Tibial nerve (tissue), 4 donors: ENCODE measurements around the gene SNAP91. TPM values are rescaled to one million over a fixed set of nuclear protein-coding genes. Genes with fewer than 3 reads are reported as not detected.

Experiments
- DNase-seq, 2 donors: peaks; one replicate each; pipeline ENCODE4 v3.0.0-alpha.2; 2019; ENCODE audit warnings: low spot score in 2 of 2
- H3K27ac ChIP-seq, 4 donors: fragments of 200-600 bp; sonication (generic) in 3 of 4; one replicate each; pipeline ENCODE4 v1.5.1; 2017 to 2019; ENCODE audit warnings: mild to moderate bottlenecking in 1 of 4
- H3K27me3 ChIP-seq, 2 donors: fragments of 200-600 bp; sonication (generic) in 1 of 2; one replicate each; pipeline versions ENCODE4 v1.5.1 to v1.6.0; 2017 to 2019
- H3K36me3 ChIP-seq, 3 donors: fragments of 200-600 bp; sonication (generic); one replicate each; pipeline ENCODE4 v1.5.1; 2018 to 2019
- H3K4me1 ChIP-seq, 4 donors: fragments of 200-600 bp; sonication (generic) in 3 of 4; one replicate each; pipeline ENCODE4 v1.5.1; 2017 to 2019
- H3K4me3 ChIP-seq, 4 donors: fragments of 200-600 bp; sonication (generic) in 3 of 4; one replicate each; pipeline ENCODE4 v1.5.1; 2017 to 2019; ENCODE audit warnings: mild to moderate bottlenecking in 1 of 4, moderate library complexity in 1 of 4
- H3K9me3 ChIP-seq, 4 donors: fragments of 200-600 bp; sonication (generic) in 3 of 4; one replicate each; pipeline ENCODE4 v1.5.1; 2017 to 2019
- CTCF ChIP-seq, 5 experiments: fragments of 200-600 bp in 3 of 5; fragments of 450-650 bp in 2 of 5; sonication (generic) in 3 of 5; IDR thresholded peaks; one replicate each; pipeline ENCODE4 v1.5.1; 2016 to 2019; ENCODE audit warnings: antibody characterized with exemption in 5 of 5, mild to moderate bottlenecking in 3 of 5, moderate library complexity in 2 of 5
- EP300 ChIP-seq, 2 donors: sonication (generic); formaldehyde crosslinking; IDR thresholded peaks; one replicate each; pipeline ENCODE4 v1.6.1; 2017; ENCODE audit warnings: antibody characterized with exemption in 2 of 2, mild to moderate bottlenecking in 1 of 2
- POLR2A ChIP-seq, 2 donors: fragments of 450-650 bp; IDR thresholded peaks; one replicate each; pipeline ENCODE4 v1.6.1; 2017; ENCODE audit warnings: antibody characterized with exemption in 2 of 2, mild to moderate bottlenecking in 2 of 2, moderate library complexity in 2 of 2
- WGBS, 2 donors: methylation state at CpG; one replicate each; pipeline ENCODE4 v1.1.5; 2018; 5-methylcytosine and 5-hydroxymethylcytosine counted together
- total RNA-seq, 4 donors: library from RNA; depleted of rRNA; stranded (reverse); fragments of >200 nt; gene quantifications; one replicate each; pipeline ENCODE4 v1.1.0, GENCODE V29; 2016

The SNAP91 gene
- total RNA-seq, 4 donors from 2014 or later, result 0.42 to 4.3 (median 0.90) TPM; not detected in 1

GRCh38 chr6:83741089-83741488 is 32.2 kb upstream of the SNAP91 start:
- Histone ChIP-seq H3K4me1 (no peaks in the 10 kb centered on the region), H3K9me3 (peaks cover 0 to 3% (median 0%) of the 10 kb centered on the region in 4 donors), H3K4me3 (no peak overlapping the region), H3K27ac (no peak overlapping the region), H3K36me3 (no peaks in the 10 kb centered on the region), H3K27me3 (no peaks in the 10 kb centered on the region)
- DNase-seq, result no peak
- no peak for TF ChIP-seq POLR2A (IDR thresholded peaks at IDR 0.05)
- TF ChIP-seq CTCF (IDR thresholded peaks at IDR 0.05), result no peak
- no peak for TF ChIP-seq EP300 (IDR thresholded peaks at IDR 0.05)
- 78 to 82% methylated on average over 4 of the region's 4 CpGs for WGBS, 2 donors

DNA sequence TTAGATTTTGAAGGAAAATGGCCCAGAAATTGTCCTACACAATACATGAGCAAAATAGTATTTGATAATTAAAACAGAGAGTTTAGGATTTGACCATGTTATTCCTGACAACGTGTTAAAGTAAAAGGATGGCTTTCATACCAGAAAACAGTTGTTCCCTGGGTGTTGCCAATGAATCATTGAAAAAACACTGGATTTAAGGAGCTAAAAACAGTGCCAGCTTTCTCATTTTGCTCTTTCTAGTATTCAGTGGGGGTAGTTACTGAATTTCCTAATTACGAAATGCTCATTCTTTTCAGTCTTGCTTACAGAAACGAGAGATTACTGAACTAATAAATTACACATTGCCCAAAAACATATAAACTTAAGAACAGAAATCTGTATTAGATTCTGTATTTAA is 26.6 kb upstream of the SNAP91 start:
- no peak for DNase-seq
- Histone ChIP-seq H3K4me1 (no peaks in the 10 kb centered on the region), H3K27ac (no peak overlapping the region), H3K27me3 (no peaks in the 10 kb centered on the region), H3K4me3 (no peak overlapping the region), H3K36me3 (no peaks in the 10 kb centered on the region), H3K9me3 (no peaks in the 10 kb centered on the region)
- 45 to 59% methylated on average over 3 of the region's 3 CpGs for WGBS, 2 donors
- TF ChIP-seq EP300 (IDR thresholded peaks at IDR 0.05) (no peak), POLR2A (IDR thresholded peaks at IDR 0.05) (no peak), CTCF (IDR thresholded peaks at IDR 0.05) (no peak)

DNA sequence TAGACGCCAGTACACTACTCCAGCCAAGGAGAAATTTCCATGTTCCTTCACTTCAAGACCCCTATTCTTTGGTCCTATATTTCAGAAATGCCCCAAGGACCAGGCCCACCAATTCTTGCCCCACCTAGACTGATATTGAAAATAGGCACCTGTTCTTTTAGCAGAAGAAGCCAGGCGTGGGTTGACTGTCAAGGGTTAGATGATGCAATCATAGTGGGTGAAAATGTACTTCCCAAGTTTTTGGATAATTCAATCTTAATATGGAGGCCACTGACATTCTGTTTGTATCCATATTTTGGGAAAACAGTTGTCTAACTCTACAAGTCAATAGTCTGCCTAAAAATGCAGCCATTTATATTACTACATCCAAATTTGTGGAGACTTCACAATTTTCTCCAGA is 21.0 kb upstream of the SNAP91 start:
- Histone ChIP-seq H3K27me3 (no peaks in the 10 kb centered on the region), H3K36me3 (no peaks in the 10 kb centered on the region), H3K27ac (no peak overlapping the region), H3K4me3 (no peak overlapping the region), H3K4me1 (no peaks in the 10 kb centered on the region), H3K9me3 (no peaks in the 10 kb centered on the region)
- DNase-seq, result no peak
- no peak for TF ChIP-seq POLR2A (IDR thresholded peaks at IDR 0.05)
- TF ChIP-seq CTCF (IDR thresholded peaks at IDR 0.05), result no peak
- TF ChIP-seq EP300 (IDR thresholded peaks at IDR 0.05), result no peak
- WGBS, 2 donors, result 84 to 85% methylated on average over 2 of the region's 2 CpGs

DNA sequence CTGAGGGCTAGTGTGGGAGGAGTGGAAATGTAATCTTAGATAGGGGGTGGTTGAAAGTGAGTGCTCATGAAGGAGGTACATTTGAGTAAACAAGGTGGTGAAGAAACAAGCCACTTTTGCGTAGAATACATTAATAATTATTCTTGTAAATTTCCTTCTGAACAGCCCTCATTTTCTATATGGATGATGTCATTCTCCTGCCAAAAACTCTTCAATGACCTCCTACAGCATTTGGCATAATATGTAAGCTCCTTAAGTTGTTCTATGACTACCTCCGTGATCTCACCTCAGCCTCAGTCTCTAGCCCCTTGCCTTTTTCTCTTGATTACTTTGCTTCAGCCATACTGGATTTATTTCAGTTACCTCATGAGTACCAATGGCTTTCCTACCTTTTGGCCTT is 14.0 kb upstream of the SNAP91 start:
- Histone ChIP-seq H3K4me1 (no peaks in the 10 kb centered on the region), H3K9me3 (no peaks in the 10 kb centered on the region), H3K36me3 (no peaks in the 10 kb centered on the region), H3K27me3 (no peaks in the 10 kb centered on the region), H3K4me3 (no peak overlapping the region), H3K27ac (no peak overlapping the region)
- DNase-seq, result no peak
- no peak for TF ChIP-seq POLR2A (IDR thresholded peaks at IDR 0.05)
- 87 to 88% methylated on average over 2 of the region's 2 CpGs for WGBS, 2 donors

DNA sequence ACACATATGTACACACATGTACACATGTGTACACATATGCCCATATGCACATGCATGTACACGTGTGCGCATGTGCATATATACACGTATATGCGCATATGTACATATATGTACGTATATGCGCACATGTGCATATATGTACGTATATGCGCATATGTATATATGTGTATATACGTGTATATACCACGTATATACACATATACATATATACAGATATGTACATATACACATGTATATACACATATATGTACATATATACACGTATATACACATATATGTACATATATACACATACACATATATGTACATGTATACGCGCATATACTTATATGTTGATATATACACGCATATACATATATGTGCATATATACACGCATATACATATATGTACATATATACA is 8.9 kb upstream of the SNAP91 start:
- Histone ChIP-seq H3K9me3 (no peaks in the 10 kb centered on the region), H3K27ac (no peak overlapping the region), H3K27me3 (no peaks in the 10 kb centered on the region), H3K36me3 (no peaks in the 10 kb centered on the region), H3K4me3 (no peak overlapping the region), H3K4me1 (no peaks in the 10 kb centered on the region)
- DNase-seq, result no peak
- WGBS, 2 donors, result 80 to 85% methylated on average over 15 of the region's 15 CpGs
- no peak for TF ChIP-seq CTCF (IDR thresholded peaks at IDR 0.05)
- TF ChIP-seq EP300 (IDR thresholded peaks at IDR 0.05), result no peak
- no peak for TF ChIP-seq POLR2A (IDR thresholded peaks at IDR 0.05)

- no peak overlapping the region for H3K4me3 ChIP-seq
- DNase-seq, result no peak
- TF ChIP-seq CTCF (IDR thresholded peaks at IDR 0.05) (no peak), POLR2A (IDR thresholded peaks at IDR 0.05) (no peak), EP300 (IDR thresholded peaks at IDR 0.05) (no peak)
- H3K4me1 ChIP-seq, result peaks cover 0 to 21% (median 5%) of the 10 kb centered on the region in 4 donors
- peaks cover 0 to 17% (median 4%) of the 10 kb centered on the region in 4 donors for H3K9me3 ChIP-seq
- no peak overlapping the region for H3K27ac ChIP-seq
- H3K27me3 ChIP-seq, result peaks cover 0 to 34% of the 10 kb centered on the region in 2 donors
- H3K36me3 ChIP-seq, result no peaks in the 10 kb centered on the region
These were observed 3.1 kb upstream of the SNAP91 start for GRCh38 chr6:83711958-83712357.
